Measurements from ENCODE around the gene TENM3. TPM values are rescaled to one million over a fixed set of nuclear protein-coding genes. Genes with fewer than 3 reads are reported as not detected.

TENM3 gene
- polyA plus RNA-seq, 1 experiment: 9.2 TPM

GRCh38 chr4:182648766-182649165, 405.6 kb downstream of the TENM3 start:
- no peak for DNase-seq (ENCODE audit: low read depth)
- H3K4me3 ChIP-seq (ENCODE audit: low read depth, low read length): no peak overlapping the region
- no peaks in the 10 kb centered on the region for H3K36me3 ChIP-seq (ENCODE audit: control insufficient read depth, insufficient read depth, low read length)
- no peaks in the 10 kb centered on the region for H3K27me3 ChIP-seq (ENCODE audit: control insufficient read depth, insufficient read depth, low read length)
- TF ChIP-seq, protein P1, sequence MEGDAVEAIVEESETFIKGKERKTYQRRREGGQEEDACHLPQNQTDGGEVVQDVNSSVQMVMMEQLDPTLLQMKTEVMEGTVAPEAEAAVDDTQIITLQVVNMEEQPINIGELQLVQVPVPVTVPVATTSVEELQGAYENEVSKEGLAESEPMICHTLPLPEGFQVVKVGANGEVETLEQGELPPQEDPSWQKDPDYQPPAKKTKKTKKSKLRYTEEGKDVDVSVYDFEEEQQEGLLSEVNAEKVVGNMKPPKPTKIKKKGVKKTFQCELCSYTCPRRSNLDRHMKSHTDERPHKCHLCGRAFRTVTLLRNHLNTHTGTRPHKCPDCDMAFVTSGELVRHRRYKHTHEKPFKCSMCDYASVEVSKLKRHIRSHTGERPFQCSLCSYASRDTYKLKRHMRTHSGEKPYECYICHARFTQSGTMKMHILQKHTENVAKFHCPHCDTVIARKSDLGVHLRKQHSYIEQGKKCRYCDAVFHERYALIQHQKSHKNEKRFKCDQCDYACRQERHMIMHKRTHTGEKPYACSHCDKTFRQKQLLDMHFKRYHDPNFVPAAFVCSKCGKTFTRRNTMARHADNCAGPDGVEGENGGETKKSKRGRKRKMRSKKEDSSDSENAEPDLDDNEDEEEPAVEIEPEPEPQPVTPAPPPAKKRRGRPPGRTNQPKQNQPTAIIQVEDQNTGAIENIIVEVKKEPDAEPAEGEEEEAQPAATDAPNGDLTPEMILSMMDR (IDR thresholded peaks at IDR 0.05; ENCODE audit: insufficient read depth, low read depth, low read length): no peak
- CTCF ChIA-PET: no interaction called here
- POLR2A ChIA-PET: no interaction called here

- ChIA-PET CTCF (no interaction called here), POLR2A (no interaction called here)
- DNase-seq (ENCODE audit: low read depth): no peak
- Histone ChIP-seq H3K4me3 (ENCODE audit: low read depth, low read length) (no peak overlapping the region), H3K27me3 (ENCODE audit: control insufficient read depth, insufficient read depth, low read length) (no peaks in the 10 kb centered on the region), H3K36me3 (ENCODE audit: control insufficient read depth, insufficient read depth, low read length) (no peaks in the 10 kb centered on the region)
- TF ChIP-seq, protein P1 (IDR thresholded peaks at IDR 0.05; ENCODE audit: insufficient read depth, low read depth, low read length): no peak
Measured at GRCh38 chr4:182649698-182650477, 406.7 kb downstream of the TENM3 start.

DNA sequence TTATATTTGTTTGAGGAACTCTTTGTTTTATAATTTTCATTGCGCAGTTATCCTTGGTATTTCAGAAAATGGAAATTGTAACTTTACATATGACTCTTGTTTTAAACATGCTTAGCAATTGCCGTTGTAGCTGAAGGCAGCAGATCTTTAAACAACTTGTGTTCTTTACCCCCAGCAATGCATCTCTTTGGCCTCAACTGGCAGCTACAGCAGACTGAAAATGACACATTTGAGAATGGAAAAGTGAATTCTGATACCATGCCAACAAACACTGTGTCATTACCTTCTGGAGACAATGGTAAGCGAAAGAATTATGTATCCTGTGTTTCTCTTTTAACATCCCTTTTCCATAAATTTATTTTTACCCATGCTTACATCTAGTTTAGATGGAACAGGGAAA, 410.4 kb downstream of the TENM3 start:
- Histone ChIP-seq H3K36me3 (ENCODE audit: control insufficient read depth, insufficient read depth, low read length) (no peaks in the 10 kb centered on the region), H3K4me3 (ENCODE audit: low read depth, low read length) (no peak overlapping the region), H3K27me3 (ENCODE audit: control insufficient read depth, insufficient read depth, low read length) (no peaks in the 10 kb centered on the region)
- TF ChIP-seq, protein P1 (IDR thresholded peaks at IDR 0.05; ENCODE audit: insufficient read depth, low read depth, low read length): no peak
- ChIA-PET CTCF (no interaction called here), POLR2A (no interaction called here)
- no peak for DNase-seq (ENCODE audit: low read depth)

DNA sequence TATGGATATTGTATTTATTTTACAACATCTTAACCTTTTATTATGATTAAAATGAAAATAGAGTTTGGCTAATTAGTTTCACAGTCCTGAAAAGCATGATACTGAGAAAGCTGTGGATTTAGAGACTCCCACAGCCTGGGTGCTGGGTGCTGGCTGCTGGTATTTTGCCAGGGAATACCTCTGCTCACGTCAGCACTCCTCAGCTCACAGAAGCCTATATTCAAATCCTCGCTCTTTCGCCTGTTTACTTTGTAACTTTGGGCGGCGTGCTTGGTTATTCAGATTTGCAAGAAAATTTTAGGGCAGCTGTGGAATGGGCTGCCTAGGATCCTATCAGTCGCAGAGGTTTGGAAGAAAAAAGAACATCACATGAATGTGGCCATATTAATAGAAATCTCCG, 412.1 kb downstream of the TENM3 start:
- DNase-seq (ENCODE audit: low read depth): no peak
- H3K36me3 ChIP-seq (ENCODE audit: control insufficient read depth, insufficient read depth, low read length): no peaks in the 10 kb centered on the region
- ChIA-PET CTCF (no interaction called here), POLR2A (no interaction called here)
- no peaks in the 10 kb centered on the region for H3K27me3 ChIP-seq (ENCODE audit: control insufficient read depth, insufficient read depth, low read length)
- H3K4me3 ChIP-seq (ENCODE audit: low read depth, low read length): no peak overlapping the region
- TF ChIP-seq, protein P1 (IDR thresholded peaks at IDR 0.05; ENCODE audit: insufficient read depth, low read depth, low read length): no peak

GRCh38 chr4:182662551-182662950, 419.3 kb downstream of the TENM3 start:
- TF ChIP-seq, protein P1 (IDR thresholded peaks at IDR 0.05; ENCODE audit: insufficient read depth, low read depth, low read length): no peak
- ChIA-PET POLR2A (no interaction called here), CTCF (no interaction called here)
- H3K4me3 ChIP-seq (ENCODE audit: low read depth, low read length): no peak overlapping the region
- no peak for DNase-seq (ENCODE audit: low read depth)
- no peaks in the 10 kb centered on the region for H3K27me3 ChIP-seq (ENCODE audit: control insufficient read depth, insufficient read depth, low read length)
- H3K36me3 ChIP-seq (ENCODE audit: control insufficient read depth, insufficient read depth, low read length): no peaks in the 10 kb centered on the region

Data from BJ (cell line).